Measurements from ENCODE around the gene TMEM219. TPM values are rescaled to one million over a fixed set of nuclear protein-coding genes. Genes with fewer than 3 reads are reported as not detected.

The TMEM219 gene
- total and polyA plus RNA-seq, 9 of the 15 experiments (the other 6 are each of a cell fraction or from before 2014, with no cell fraction given): 35.3 to 62.8 (median 55.5) TPM

GRCh38 chr16:29996766-29997250, 34.9 kb downstream of the TMEM219 start:
- Histone ChIP-seq H3K9me3 (replicated peaks; ENCODE audit: control insufficient read depth, insufficient read depth, low read depth, low read length) (no peaks in the 10 kb centered on the region), H3K27me3 (ENCODE audit: control insufficient read depth in 2 of 2, insufficient read depth in 2 of 2, low read length in 2 of 2) (no peaks in the 10 kb centered on the region), H3K27ac (ENCODE audit: extremely low read depth, low read depth, low read length) (peak overlapping the region; percentile 100; the same call in 2 of the 3 replicates), H2AFZ (ENCODE audit: low read depth, low read length) (peak overlapping the region; percentile 98), H3K9me1 (ENCODE audit: control insufficient read depth, insufficient read depth, low read length) (no peaks in the 10 kb centered on the region), H3K36me3 (ENCODE audit: control insufficient read depth, insufficient read depth, low read length) (peaks cover 41% of the 10 kb centered on the region), H3K4me2 (ENCODE audit: insufficient read depth, low read length) (peak overlapping the region; percentile 96), H3K9ac (ENCODE audit: insufficient read depth in 1 of 2, low read depth in 2 of 2, low read length in 2 of 2) (peak overlapping the region; percentile 97 to 100), H3K4me1 (replicated peaks in 1 of 2; ENCODE audit: control insufficient read depth in 2 of 2, insufficient read depth in 2 of 2, low read length in 2 of 2) (peaks cover 16 to 52% of the 10 kb centered on the region in 2 experiments; a peak in 4 of 5 replicates), H3K4me3 (peak overlapping the region; percentile 80), H4K20me1 (replicated peaks; ENCODE audit: control insufficient read depth, insufficient read depth, low read length) (no peaks in the 10 kb centered on the region), H3K79me2 (ENCODE audit: control insufficient read depth, insufficient read depth, low read length) (peaks cover 15% of the 10 kb centered on the region)
- BruUV-seq (replicated peaks): no TSS peak
- POLR2A ChIA-PET: no interaction called here
- CTCF ChIA-PET (ENCODE audit: low intra/inter-chr PET ratio): interaction anchor here (0.6 kb wide), 1 partner anchor 59 kb away, joined by 5 read pairs; no protein-coding TSS in a partner anchor
- WGBS (ENCODE audit: insufficient coverage, low coverage, missing lambda C conversion rate): 22% methylated on average over 8 of the region's 9 CpGs
- peak in 2 of 4 experiments; percentile 25 to 31 for DNase-seq (ENCODE audit: extremely low read depth in 1 of 4, low spot score in 3 of 4)
- ATAC-seq: no peak
- intact Hi-C loops (cut with micrococcal nuclease) (loop anchor here (5.0 kb wide), 1 partner anchor 70 kb away; the partner anchor contains the start of gene KCTD13), in situ Hi-C loops (cut with MboI) (no loop called here)
- peak; percentile 76 for FAIRE-seq
- TF ChIP-seq, protein P1, sequence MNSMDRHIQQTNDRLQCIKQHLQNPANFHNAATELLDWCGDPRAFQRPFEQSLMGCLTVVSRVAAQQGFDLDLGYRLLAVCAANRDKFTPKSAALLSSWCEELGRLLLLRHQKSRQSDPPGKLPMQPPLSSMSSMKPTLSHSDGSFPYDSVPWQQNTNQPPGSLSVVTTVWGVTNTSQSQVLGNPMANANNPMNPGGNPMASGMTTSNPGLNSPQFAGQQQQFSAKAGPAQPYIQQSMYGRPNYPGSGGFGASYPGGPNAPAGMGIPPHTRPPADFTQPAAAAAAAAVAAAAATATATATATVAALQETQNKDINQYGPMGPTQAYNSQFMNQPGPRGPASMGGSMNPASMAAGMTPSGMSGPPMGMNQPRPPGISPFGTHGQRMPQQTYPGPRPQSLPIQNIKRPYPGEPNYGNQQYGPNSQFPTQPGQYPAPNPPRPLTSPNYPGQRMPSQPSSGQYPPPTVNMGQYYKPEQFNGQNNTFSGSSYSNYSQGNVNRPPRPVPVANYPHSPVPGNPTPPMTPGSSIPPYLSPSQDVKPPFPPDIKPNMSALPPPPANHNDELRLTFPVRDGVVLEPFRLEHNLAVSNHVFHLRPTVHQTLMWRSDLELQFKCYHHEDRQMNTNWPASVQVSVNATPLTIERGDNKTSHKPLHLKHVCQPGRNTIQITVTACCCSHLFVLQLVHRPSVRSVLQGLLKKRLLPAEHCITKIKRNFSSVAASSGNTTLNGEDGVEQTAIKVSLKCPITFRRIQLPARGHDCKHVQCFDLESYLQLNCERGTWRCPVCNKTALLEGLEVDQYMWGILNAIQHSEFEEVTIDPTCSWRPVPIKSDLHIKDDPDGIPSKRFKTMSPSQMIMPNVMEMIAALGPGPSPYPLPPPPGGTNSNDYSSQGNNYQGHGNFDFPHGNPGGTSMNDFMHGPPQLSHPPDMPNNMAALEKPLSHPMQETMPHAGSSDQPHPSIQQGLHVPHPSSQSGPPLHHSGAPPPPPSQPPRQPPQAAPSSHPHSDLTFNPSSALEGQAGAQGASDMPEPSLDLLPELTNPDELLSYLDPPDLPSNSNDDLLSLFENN (IDR thresholded peaks at IDR 0.05; ENCODE audit: low read depth in 2 of 2, low read length in 2 of 2): no peak
- TF ChIP-seq FOXA3 (CRISPR knock-in tag; conservative IDR thresholded peaks at IDR 0.05 in 1 of 2, IDR thresholded peaks at IDR 0.05 in 1 of 2) (no peak), ZKSCAN8 (CRISPR knock-in tag; IDR thresholded peaks at IDR 0.05) (no peak), VEZF1 (CRISPR knock-in tag; IDR thresholded peaks at IDR 0.05) (no peak), HDAC6 (IDR thresholded peaks at IDR 0.05; ENCODE audit: low read depth, low read length) (no peak), PTRF (tag; IDR thresholded peaks at IDR 0.05) (no peak), RERE (CRISPR knock-in tag; IDR thresholded peaks at IDR 0.05; ENCODE audit: borderline replicate concordance) (no peak)
- TF ChIP-seq, protein P2, sequence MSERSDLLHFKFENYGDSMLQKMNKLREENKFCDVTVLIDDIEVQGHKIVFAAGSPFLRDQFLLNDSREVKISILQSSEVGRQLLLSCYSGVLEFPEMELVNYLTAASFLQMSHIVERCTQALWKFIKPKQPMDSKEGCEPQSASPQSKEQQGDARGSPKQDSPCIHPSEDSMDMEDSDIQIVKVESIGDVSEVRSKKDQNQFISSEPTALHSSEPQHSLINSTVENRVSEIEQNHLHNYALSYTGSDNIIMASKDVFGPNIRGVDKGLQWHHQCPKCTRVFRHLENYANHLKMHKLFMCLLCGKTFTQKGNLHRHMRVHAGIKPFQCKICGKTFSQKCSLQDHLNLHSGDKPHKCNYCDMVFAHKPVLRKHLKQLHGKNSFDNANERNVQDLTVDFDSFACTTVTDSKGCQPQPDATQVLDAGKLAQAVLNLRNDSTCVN (CRISPR knock-in tag; IDR thresholded peaks at IDR 0.05): no peak
